Epithelial cell of prostate (primary cell): ENCODE results near the gene ACOT12.
A peak's percentile ranks its signal among the peaks of the same experiment; 100 is the strongest.
"Not testable (repeated sequence)": the region's sequence is repeated elsewhere in the genome, so short reads cannot be mapped to it uniquely, and the experiment has no call there.

ENCODE experiments used
- DNase-seq: peaks from one replicate; pipeline ENCODE4 v3.0.0-alpha.2; 2011; ENCODE audit warnings: low read depth, low spot score
- H3K27ac ChIP-seq: fragments of 450-650 bp; 2 replicates; pipeline ENCODE4 v1.5.1; 2017; ENCODE audit warnings: mild to moderate bottlenecking

The ACOT12 gene

DNA sequence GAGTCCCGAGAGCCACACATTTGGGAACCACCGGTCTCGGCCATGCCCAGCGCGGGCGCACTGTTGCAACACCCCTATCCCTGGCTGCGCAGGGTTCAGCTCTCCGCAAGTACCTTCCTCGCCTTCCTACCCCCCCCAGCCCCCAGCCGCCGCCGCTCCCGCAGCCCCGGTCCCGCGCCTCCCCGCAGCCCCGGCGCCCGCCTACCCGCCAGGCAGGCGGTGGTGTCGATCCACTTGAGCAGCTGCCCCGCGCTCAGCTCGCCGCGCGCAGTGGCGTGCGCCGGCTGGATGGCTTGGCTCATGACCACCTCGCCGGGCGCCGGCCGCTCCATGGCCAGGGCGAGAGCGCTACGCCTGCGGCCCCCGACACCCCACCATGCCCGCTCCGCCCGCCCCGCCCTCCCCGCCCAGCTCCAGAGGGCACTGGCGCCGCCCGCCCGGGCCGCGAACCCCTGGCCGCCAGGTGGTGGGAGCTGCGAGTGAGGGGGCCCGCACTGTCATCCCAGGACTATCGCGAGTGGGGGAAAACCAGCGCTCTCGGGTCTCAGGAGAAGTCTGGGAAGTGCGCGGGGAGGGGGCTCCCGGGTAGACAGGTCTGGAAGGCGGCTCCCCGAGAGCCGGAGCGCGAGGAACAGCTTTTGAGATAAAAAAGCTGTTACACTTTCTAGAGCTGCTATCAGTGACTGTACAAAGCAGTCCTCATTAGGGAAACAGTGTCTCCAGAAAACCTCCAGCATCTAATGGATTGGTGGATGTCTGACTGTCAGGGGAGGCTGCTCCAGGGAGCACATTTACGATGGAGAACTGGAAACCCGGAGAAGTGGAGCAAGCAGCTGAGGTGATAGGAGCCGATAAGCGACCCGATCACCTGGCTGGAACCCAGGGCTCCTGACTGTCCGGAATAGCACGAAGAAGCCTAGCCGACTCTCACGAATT lies at the start of gene ACOT12:
Gene ACOT12, minus strand, starts transcription at position 352 of the 936 bp plus-strand sequence. Its CDS starts 20 bp downstream, at position 332.
- no peak within 1 kb of the TSS for H3K27ac ChIP-seq
- DNase-seq, result no peak

DNA sequence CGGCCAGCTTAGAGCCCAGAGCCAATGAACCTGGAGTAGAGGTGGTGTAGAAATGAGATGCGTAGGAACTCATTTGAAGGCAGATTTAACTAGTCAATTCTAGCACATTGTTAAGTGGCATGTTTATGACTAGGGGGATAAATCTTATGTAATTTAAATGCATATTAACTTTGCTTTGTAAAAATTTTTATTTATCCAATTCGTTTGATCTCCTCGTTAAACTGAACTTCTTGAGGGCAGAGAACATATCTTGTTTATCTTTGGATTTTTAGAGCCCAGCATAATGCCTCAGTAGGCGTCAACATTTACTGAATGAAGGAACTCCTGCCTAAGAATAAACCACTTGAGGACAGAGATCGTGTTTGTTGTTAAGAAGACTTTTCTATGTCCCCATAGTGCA lies 41.1 kb upstream of the ACOT12 start:
- no peak for DNase-seq
- H3K27ac ChIP-seq, result no peak overlapping the region

DNA sequence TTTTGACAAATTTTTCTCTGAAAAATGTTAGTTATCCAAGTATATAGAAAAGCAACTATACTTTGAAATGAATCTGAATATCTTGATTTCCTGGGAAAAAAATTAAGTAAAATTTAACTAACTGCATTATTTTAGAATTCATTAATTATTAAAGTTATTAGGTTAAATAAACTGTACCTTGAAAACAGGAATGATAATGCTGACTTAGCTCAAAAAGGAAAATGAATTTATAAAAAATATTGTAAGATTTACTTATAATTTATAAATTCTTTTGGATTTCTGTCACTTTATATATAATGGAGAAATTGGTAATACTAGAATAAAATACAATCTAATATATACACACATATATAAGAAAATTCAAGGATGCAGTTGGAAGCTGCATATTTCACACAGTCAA lies 36.1 kb upstream of the ACOT12 start:
- no peak overlapping the region for H3K27ac ChIP-seq
- DNase-seq, result no peak

DNA sequence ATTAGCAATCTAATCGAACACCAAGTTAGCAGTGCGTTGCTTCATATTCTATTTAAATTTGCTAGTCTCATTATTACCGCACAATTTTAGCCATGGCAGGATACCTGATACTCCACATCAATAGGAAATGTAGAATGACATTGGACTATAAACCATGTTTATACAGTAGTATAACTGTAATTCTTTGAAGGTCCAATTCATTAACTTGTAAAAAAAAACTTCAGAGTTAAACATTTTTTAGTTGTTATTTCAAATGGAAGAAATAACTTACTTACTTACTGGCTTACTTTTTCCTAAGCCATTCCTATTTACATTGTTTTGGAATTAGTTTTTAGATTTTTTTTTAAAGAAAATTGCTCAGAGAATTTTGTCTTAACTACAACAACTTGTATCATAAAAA lies 35.4 kb upstream of the ACOT12 start:
- DNase-seq, result no peak
- no peak overlapping the region for H3K27ac ChIP-seq

DNA sequence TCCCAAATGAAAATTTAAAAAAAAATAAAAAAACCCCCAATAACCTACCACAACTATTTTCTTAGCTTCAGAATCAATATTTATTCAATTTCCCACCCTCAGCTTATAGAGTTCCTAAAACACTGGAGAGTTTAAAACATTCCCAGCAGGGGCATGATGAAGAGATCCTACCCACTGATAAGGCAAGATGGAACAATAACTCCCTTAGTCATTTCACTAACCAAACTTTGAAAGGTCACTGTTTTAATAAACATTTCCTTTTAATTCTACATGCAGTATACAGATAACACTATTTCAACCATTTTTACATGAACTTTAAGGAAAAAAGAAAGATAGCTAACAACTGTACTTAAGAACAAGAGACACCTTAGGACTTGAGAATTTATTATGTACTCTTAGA lies 34.9 kb upstream of the ACOT12 start:
- no peak overlapping the region for H3K27ac ChIP-seq
- no peak for DNase-seq

DNA sequence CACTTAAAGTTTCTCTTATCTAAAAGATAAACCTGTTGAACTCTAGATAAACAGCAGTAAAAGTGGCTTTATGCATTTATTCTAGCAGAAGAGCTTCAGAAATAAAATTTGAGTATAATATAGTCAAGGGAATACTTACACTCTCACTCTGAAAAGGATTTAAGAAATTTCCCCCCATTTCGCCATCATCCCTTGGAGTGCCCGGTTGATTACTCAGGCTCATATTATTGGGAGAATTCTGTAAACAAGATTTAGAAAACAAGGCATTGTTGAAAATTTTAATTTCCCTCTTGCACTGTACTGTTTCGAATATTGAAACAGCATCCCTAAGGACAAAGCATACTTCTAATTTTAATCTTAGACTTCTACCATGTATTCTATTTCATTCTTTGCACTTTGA lies 34.5 kb upstream of the ACOT12 start:
- H3K27ac ChIP-seq, result no peak overlapping the region
- DNase-seq, result no peak

DNA sequence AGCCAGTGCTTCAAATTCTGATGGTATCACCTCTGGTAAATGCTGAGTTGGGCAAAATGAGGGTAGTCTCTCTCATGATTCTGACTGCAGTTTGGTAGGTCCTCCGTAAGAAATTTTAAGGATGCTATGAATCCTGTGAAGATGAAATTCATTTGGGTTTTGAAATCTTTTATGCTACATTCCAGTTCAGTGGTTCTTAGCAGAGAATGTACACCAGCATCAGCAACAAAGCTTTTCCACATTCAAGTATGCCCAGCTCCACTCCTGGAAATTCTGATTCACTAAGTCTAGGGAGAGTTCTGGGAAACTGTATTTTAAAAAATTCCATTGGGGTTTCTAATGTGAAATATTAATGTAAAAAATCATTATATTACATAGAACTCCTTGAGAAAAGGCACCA lies 33.6 kb upstream of the ACOT12 start:
- H3K27ac ChIP-seq, result no peak overlapping the region
- no peak for DNase-seq

DNA sequence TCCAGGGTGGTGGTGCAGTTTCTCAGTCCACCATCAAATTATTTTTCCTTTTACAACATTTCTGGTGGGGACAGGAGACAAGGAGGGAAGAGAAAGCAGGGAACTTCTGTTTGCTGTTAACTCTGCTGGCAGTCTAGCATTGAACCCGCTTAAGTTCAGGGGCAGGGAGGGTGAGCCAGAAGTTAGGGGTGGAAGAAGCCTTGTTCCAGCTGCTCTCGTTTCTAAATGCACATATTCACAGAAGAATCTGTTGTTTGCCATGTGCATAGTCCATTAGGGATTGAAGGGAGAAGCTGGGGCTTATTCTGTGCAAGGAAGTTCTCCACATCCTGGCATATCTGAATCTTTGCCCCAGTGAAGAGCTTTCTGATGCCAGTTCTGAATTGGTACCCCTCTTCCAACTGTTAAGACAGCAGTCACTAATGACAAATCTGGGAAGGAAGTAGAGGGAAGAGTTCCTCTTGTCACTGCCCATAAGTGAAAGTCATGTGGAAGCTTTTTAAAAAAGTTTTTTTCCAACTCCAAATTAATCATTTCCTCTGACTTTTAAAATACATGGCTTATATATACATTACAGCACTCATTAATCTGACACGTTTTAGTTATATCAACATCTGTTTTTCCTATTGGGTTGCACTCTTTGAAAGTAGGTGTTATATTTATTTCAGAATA lies 32.6 kb upstream of the ACOT12 start:
- no peak for DNase-seq
- no peak overlapping the region for H3K27ac ChIP-seq

DNA sequence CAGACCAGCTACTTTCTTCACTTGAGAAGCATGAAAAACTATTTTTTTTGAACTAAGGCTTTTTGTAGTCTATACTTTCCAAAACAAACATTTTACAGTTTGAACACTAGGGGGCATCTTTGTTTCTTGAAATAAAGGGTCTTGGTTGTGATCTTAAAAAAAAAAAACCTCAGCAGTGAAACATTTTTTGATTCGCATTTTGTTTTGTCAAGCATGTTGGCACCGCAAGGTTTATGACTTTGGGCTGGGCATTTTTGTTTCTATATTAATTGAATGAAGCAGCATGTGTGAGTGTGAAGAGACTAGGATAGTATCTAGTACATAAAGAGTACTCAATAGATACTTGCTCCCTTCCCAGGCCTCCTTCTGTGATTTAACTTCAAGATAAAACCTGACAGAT lies 31.6 kb upstream of the ACOT12 start:
- DNase-seq, result no peak
- H3K27ac ChIP-seq, result no peak overlapping the region

DNA sequence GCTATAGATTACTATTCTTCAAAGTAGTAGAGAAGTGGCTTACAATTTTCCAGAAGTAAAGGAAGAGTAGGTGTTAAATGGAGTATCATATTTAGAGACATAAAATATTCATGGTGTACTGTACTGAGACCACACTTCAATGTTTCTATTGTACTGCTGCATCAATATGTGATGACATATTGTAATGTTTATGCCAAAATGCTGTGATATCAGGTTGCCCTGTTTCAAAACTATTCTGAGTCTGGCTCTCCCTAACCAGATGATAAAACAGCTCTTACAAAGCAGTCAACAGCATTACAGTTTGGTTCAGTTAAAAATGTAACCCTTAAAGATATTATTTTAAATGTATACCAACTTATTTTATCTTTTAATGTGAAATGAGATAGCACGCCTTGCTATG lies 30.8 kb upstream of the ACOT12 start:
- no peak for DNase-seq
- no peak overlapping the region for H3K27ac ChIP-seq

DNA sequence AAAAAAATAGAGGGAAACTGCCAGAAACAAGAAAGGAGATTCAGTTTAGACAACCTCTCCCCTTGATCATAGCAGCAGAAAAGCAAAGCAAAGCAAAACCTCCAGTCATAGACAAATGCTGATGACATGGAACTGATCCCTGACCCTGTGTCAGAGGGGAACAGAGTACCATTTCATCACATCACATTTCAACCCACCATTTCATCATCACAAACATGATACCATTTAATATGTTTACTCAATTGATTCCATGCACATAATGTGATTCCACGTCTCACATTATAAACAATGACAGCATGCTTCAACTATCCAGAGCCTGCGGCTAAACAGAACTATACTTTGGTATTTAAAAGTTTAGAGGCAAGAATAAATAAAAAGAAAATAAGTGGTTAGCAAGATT lies 28.7 kb upstream of the ACOT12 start:
- no peak overlapping the region for H3K27ac ChIP-seq
- DNase-seq, result peak; percentile 29

DNA sequence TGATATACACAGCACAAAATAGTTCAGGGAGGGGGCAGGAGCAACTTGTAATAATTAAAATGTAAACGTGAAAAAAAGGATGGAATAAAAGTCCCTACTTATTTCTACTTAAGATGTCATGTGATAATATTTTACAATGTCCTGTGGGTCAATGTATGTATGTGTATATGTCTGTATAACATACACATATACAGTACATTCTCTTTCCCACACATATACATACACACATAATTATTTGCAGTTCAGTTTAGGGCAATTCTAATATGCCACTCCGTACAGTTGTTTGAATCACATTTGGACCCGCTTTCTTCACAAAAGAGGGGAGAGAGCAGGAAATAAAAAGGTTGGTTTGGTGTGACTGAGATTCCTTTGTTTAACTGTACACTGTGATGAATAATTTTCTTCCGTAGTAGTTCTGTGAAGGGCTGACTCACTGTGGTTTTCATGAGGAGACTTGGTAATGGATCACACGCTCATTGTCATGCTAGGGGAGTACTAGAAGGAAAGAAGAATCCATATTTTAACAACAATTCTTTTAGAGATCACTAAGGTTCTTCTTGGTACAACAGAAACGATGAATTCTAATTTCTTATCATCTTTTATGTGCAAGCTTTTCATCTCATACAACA lies 26.2 kb upstream of the ACOT12 start:
- peak; percentile 76 for DNase-seq
- H3K27ac ChIP-seq, result peak overlapping the region; percentile 50

DNA sequence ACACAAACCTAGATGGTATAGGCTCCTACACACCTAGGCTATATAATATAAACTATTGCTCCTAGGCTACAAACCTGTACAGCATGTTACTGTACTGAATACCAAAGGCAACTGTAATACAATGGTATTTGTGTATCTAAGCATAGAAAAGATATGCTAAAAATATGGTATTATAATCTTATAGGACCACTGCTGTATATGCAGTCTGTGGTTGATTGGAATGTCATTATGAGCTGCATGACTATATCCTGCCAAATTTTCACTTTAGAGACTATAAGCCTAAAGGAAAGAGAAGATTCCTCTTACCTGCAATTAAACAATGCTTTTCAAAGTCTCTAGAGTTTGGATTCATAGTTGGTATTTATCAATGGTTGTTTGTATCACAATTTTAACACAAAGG lies 24.7 kb upstream of the ACOT12 start:
- DNase-seq, result no peak
- no peak overlapping the region for H3K27ac ChIP-seq

DNA sequence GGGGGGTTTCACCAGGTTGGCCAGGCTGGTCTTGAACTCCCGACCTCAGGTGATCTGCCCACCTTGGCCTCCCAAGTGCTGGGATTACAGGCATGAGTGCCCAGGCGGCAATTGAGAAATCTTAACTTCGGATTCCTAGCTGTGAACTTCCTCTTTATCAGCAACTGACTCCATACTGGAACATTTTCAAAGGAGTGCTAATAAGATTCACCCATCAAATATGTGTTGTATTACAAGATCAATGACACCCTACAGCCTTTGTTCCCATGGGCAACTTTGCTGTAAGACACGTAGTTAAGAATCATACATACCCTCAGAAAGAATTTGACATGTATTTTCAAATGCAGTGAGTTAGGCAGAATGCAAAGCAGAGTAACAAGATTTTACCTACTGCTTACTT lies 23.1 kb upstream of the ACOT12 start:
- DNase-seq, result no peak
- peak overlapping the region; percentile 29 for H3K27ac ChIP-seq

DNA sequence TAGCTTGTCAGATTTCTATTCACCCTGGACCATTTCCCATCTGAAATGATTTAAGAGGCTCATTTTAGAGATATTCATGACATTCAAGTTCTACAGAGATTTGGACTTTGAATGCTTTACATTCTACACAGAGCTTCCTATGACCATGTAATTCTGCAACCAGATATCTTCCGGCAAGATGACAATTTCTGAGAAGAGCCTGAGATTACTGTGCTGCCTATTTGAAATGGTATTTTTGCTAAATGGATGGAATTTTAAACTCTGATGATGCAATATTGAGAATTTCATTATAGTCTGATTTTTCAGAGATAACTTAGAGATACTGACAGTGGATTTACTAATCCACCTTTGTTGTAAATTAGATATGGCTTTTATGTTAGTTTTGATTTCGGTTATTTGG lies 16.0 kb upstream of the ACOT12 start:
- H3K27ac ChIP-seq, result no peak overlapping the region
- no peak for DNase-seq

DNA sequence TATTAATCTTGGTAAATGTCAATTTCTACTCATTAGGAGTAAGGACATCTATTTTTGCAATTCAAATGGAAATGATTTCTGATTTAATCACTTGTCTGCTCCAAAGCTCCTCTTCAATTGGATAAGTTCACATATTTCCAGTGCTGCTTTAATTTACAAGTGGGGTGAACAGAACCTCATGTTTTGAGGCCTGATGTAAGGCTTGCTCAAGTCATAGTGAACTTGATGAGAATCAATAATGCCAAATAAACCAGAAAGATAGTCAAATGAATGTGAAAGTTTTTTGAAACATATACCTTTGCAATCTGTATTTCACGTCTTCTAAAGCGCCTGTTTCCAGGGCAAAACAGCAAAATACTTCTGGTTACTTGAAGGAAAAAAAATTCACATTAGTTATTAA lies 15.4 kb upstream of the ACOT12 start:
- H3K27ac ChIP-seq, result no peak overlapping the region
- no peak for DNase-seq

DNA sequence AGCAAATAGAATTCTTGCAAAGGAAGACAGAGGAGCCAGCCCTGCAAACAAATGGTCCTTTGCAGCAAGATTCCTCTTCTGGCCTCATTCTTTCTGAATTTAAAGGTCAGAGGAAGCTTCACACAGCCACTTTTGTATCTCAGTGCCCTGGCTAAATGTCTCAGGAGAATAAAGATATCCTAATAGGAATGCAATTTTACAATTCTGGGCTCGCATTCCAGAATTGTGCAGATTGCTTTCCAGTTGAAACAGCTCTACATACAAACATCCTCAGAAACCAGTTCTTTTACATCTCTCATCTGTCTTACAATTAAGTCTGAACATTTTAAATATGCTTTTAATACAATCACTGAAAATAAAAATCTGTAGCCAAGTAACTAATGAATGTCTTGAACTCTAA lies 14.6 kb upstream of the ACOT12 start:
- no peak overlapping the region for H3K27ac ChIP-seq
- no peak for DNase-seq

DNA sequence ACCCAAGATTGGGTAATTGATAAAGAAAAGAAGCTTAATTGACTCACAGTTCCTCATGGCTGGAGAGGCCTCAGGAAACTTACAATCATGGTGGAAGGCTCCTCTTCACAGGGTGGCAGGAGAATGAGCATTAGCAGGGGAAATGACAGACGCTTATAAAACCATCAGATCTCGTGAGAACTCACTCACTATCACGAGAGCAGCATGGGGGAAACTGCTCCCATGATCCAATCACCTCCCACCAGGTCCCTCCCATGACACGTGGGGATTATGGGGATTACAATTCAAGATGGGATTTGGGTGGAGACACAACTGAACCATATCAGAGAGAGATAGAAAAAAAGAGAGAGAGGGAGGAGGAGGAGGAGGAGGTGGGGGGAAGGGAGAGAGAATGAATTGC lies 13.9 kb upstream of the ACOT12 start:
- not testable (repeated sequence) for DNase-seq, H3K27ac ChIP-seq

DNA sequence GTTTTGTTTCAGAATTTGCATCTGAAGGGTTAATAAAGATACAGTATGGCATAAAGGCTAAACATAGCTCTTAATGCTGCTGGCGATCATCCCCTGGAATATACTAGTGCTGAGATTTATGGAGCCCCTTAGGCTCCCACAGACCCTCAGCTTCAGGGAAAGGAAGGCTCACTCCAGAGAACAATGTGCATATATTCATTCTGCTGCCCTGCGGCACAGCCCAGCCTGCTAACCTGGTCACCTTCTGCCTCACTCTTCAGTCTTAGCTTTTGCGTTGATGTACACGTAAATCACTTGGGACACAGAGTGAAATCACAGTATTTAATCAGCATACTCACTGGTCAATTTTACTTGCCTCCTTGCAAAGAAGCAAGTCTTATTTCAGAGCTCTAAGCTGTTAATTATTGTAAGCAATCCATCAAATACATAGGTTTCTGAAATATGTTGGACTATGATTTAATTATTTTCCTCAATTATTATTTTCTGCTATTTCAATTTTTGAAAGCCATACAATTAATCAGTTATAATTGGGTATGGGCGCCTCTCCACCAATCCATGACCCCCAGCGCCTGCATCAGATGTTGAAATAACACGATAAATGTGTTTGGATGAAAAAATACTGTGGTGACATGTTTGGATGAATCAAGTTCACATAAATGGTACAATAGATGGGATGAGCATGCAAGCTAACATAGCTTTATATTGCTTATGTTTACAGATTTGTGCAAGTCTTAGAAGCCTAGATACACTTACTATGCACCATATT lies 11.4 kb upstream of the ACOT12 start:
- no peak for DNase-seq
- no peak overlapping the region for H3K27ac ChIP-seq

DNA sequence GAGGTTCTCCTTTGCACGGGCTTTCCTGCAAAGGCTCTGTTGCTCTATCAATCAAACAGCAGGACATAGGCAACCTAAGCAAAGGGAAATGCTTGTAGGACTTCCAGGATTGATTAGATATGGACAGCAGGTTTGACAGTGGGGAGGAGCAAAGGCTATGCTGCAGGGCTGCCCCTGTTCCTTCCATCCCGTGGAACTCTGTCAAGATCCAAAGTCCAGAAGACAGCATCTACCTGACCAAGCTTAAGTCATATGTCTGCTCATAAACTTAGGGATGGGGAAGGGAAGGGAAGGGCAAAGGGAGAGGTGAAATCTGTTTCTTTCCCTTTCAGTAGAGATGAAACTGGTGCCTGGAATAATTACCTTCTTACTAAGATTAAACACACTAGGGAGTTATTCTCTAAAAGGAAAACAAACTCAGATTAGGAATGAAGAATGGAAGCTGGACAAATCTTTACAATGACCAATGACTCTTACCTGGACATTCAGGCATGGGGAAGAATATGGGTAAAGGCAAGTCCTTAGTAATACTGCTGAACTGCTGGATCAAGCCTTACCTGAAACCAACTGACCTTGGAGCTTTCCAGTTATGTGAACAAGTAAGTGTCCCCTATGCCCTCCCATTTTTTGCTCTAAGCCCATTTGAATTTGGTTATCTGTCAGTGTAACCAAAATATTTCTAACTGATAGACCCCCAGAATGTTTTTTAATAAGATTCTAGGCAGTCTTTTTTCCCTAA lies 8.4 kb upstream of the ACOT12 start:
- DNase-seq, result no peak
- no peak overlapping the region for H3K27ac ChIP-seq
